Neural cell (in vitro differentiated cells): ENCODE data around the gene PTPN7. TPM values are rescaled to one million over a fixed set of nuclear protein-coding genes. Genes with fewer than 3 reads are reported as not detected.

Experiments used
- H2AFZ ChIP-seq: fragments of 200-600, 300-800 bp; sonication (generic), shearing (Covaris generic); 2 replicates; pipeline ENCODE4 v1.6.0; 2014; ENCODE audit warnings: low read depth, mild to moderate bottlenecking, antibody characterized with exemption, low read length, moderate library complexity
- H3F3A ChIP-seq: fragments of 200-600 bp; shearing (Covaris generic); 2 replicates; pipeline ENCODE4 v1.6.1; 2016; ENCODE audit warnings: mild to moderate bottlenecking, moderate library complexity, mixed read lengths, antibody characterized with exemption, low read length; ENCODE audit not compliant: insufficient read depth, poor library complexity, severe bottlenecking
- H3K27ac ChIP-seq: fragments of 200-600, 300-800 bp; sonication (generic), shearing (Covaris generic); 2 replicates; pipeline ENCODE4 v1.5.1; 2014; ENCODE audit warnings: mild to moderate bottlenecking, low read length, moderate library complexity
- H3K27me3 ChIP-seq: fragments of 300-800, 200-600 bp; sonication (generic), shearing (Covaris generic); 2 replicates; pipeline ENCODE4 v1.6.0; 2014; ENCODE audit warnings: mild to moderate bottlenecking, low read depth, low read length, moderate library complexity; ENCODE audit not compliant: insufficient read depth
- H3K36me3 ChIP-seq: fragments of 300-800, 200-600 bp; sonication (generic), shearing (Covaris generic); 2 replicates; pipeline ENCODE4 v1.5.1; 2014; ENCODE audit warnings: mild to moderate bottlenecking, antibody characterized with exemption, low read length, moderate library complexity; ENCODE audit not compliant: insufficient read depth
- H3K4me2 ChIP-seq: fragments of 300-800, 200-600 bp; sonication (generic), shearing (Covaris generic); 2 replicates; pipeline ENCODE4 v1.6.0; 2014; ENCODE audit warnings: mild to moderate bottlenecking, low read length
- H3K4me3 ChIP-seq: fragments of 300-800, 200-600 bp; sonication (generic), shearing (Covaris generic); 2 replicates; pipeline ENCODE4 v1.5.1; 2014; ENCODE audit warnings: mild to moderate bottlenecking, low read length, moderate library complexity
- H3K79me2 ChIP-seq: fragments of 200-600 bp; shearing (Covaris generic); replicated peaks from 2 replicates; pipeline ENCODE4 v1.6.0; 2014; ENCODE audit warnings: mild to moderate bottlenecking, low read length, moderate library complexity; ENCODE audit not compliant: insufficient read depth
- H3K9ac ChIP-seq: fragments of 300-800, 200-600 bp; sonication (generic), shearing (Covaris generic); 2 replicates; pipeline ENCODE4 v1.6.1; 2016; ENCODE audit warnings: mild to moderate bottlenecking, low read length, mixed read lengths
- H3K9me2 ChIP-seq: fragments of 200-600 bp; shearing (Covaris generic); 2 replicates; pipeline ENCODE4 v1.6.1; 2016; ENCODE audit warnings: mild to moderate bottlenecking, low read length, mixed read lengths; ENCODE audit not compliant: insufficient read depth
- H3K9me3 ChIP-seq: fragments of 200-600, 300-800 bp; sonication (generic), shearing (Covaris generic); 2 replicates; pipeline ENCODE4 v1.6.1; 2016; ENCODE audit warnings: mild to moderate bottlenecking, mixed run types, low read length, moderate library complexity, mixed read lengths
- H4K20me1 ChIP-seq: fragments of 200-600 bp; shearing (Covaris generic); 2 replicates; pipeline ENCODE4 v1.6.1; 2016; ENCODE audit warnings: mild to moderate bottlenecking, mixed run types; ENCODE audit not compliant: insufficient read depth
- CTCF ChIP-seq: fragments of 450-650 bp; IDR thresholded peaks from 2 replicates; pipeline ENCODE4 v1.5.1; 2014; ENCODE audit warnings: antibody characterized with exemption, mild to moderate bottlenecking, moderate library complexity; ENCODE audit not compliant: poor library complexity, severe bottlenecking
- EP300 ChIP-seq: fragments of 450-650 bp; conservative IDR thresholded peaks from 2 replicates; pipeline ENCODE4 v1.6.1; 2014; ENCODE audit warnings: antibody characterized with exemption, mild to moderate bottlenecking, moderate library complexity; ENCODE audit not compliant: poor library complexity, severe bottlenecking
- MXI1 ChIP-seq: fragments of 450-650 bp; conservative IDR thresholded peaks from 2 replicates; pipeline ENCODE4 v1.6.1; 2014; ENCODE audit warnings: antibody characterized with exemption, mild to moderate bottlenecking; ENCODE audit not compliant: poor library complexity, severe bottlenecking
- POLR2AphosphoS5 ChIP-seq: IDR thresholded peaks from 2 replicates; pipeline ENCODE4 v1.6.1; 2012
- RAD21 ChIP-seq: fragments of 450-650 bp; conservative IDR thresholded peaks from 2 replicates; pipeline ENCODE4 v1.6.1; 2014; ENCODE audit warnings: antibody characterized with exemption, mild to moderate bottlenecking, moderate library complexity
- REST ChIP-seq: IDR thresholded peaks from 2 replicates; pipeline ENCODE4 v1.6.1; 2012; ENCODE audit warnings: borderline replicate concordance
- SMC3 ChIP-seq: fragments of 450-650 bp; conservative IDR thresholded peaks from 2 replicates; pipeline ENCODE4 v1.6.1; 2014; ENCODE audit warnings: antibody characterized with exemption, mild to moderate bottlenecking, moderate library complexity; ENCODE audit not compliant: poor library complexity
- TAF1 ChIP-seq: IDR thresholded peaks from 2 replicates; pipeline ENCODE4 v1.6.1; 2012; ENCODE audit warnings: low read depth
- polyA plus RNA-seq: library from polyadenylated mRNA; depleted of rRNA; stranded (reverse); fragments of >200 nt; gene quantifications from 2 replicates; pipeline ENCODE4 v1.2.3, GENCODE V29; 2014

Gene PTPN7
- polyA plus RNA-seq, 1 donor from 2014 or later, result 2.1 TPM

DNA sequence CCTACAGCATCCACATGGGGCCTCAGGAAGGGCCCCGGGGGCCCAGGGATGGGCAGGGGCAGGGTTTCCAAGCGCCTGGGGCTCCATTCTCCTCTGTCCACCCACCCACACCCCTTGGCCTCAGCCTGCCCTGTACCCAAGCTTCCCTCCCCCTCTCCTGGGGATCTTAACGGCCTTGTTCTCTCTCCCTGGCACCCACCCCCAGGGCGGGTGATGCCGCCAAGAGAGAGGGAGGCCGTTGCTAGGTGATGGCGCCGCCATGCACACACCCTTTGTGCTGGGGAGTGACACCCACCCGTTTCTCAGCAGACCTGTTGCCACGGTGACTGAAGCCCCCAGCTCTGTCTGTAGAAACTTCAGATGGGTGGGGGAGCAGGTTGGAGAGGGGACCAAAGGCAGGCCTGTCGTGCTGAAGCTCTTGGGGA lies 30.1 kb downstream of the PTPN7 start:
- Histone ChIP-seq H3K9me3 (no peaks in the 10 kb centered on the region), H3K9me2 (no peaks in the 10 kb centered on the region), H3K4me3 (no peak overlapping the region), H3K79me2 (no peaks in the 10 kb centered on the region), H3K36me3 (no peaks in the 10 kb centered on the region), H4K20me1 (no peaks in the 10 kb centered on the region), H3K27ac (no peak overlapping the region), H3K4me2 (no peak overlapping the region), H3K9ac (no peak overlapping the region), H3F3A (no peaks in the 10 kb centered on the region), H3K27me3 (no peaks in the 10 kb centered on the region), H2AFZ (no peak overlapping the region)
- TF ChIP-seq TAF1, result no peak
- TF ChIP-seq POLR2AphosphoS5, result no peak
- TF ChIP-seq SMC3, result no peak
- no peak for TF ChIP-seq EP300
- TF ChIP-seq REST, result no peak
- no peak for TF ChIP-seq RAD21
- TF ChIP-seq MXI1, result no peak

- TF ChIP-seq TAF1, result no peak
- no peaks in the 10 kb centered on the region for H3K9me2 ChIP-seq
- H3K9ac ChIP-seq, result no peak overlapping the region
- no peaks in the 10 kb centered on the region for H3F3A ChIP-seq
- H3K27me3 ChIP-seq, result no peaks in the 10 kb centered on the region
- H3K36me3 ChIP-seq, result no peaks in the 10 kb centered on the region
- no peak overlapping the region for H3K27ac ChIP-seq
- H2AFZ ChIP-seq, result no peak overlapping the region
- H3K79me2 ChIP-seq, result no peaks in the 10 kb centered on the region
- H4K20me1 ChIP-seq, result no peaks in the 10 kb centered on the region
- H3K4me3 ChIP-seq, result no peak overlapping the region
- H3K4me2 ChIP-seq, result no peak overlapping the region
- no peaks in the 10 kb centered on the region for H3K9me3 ChIP-seq
Observed at GRCh38 chr1:202129453-202130296, 30.7 kb downstream of the PTPN7 start.

- H3K27me3 ChIP-seq, result no peaks in the 10 kb centered on the region
Observed at GRCh38 chr1:202127836-202128622, 32.4 kb downstream of the PTPN7 start.

More at GRCh38 chr1:202127836-202128622, 32.4 kb downstream of the PTPN7 start:
- H3K79me2 ChIP-seq, result no peaks in the 10 kb centered on the region
- H3K9ac ChIP-seq, result no peak overlapping the region
- no peak overlapping the region for H3K4me3 ChIP-seq
- H3K27ac ChIP-seq, result no peak overlapping the region
- no peaks in the 10 kb centered on the region for H3K9me2 ChIP-seq
- H3K4me2 ChIP-seq, result no peak overlapping the region
- no peak overlapping the region for H2AFZ ChIP-seq
- no peaks in the 10 kb centered on the region for H4K20me1 ChIP-seq
- no peaks in the 10 kb centered on the region for H3K36me3 ChIP-seq
- H3K9me3 ChIP-seq, result no peaks in the 10 kb centered on the region
- no peaks in the 10 kb centered on the region for H3F3A ChIP-seq
- TF ChIP-seq SMC3 (no peak), EP300 (no peak), TAF1 (no peak), CTCF (no peak)
